Mammary epithelial cell (primary cell): ENCODE data around the gene ATIC.

ENCODE experiments used
- EZH2 ChIP-seq: IDR thresholded peaks from 2 replicates; pipeline ENCODE4 v1.6.1; 2012; ENCODE audit warnings: low read length, inconsistent platforms, borderline replicate concordance
- TF ChIP-seq, protein P1 (sequence below), 2 donors: IDR thresholded peaks in 1 of 2; conservative IDR thresholded peaks in 1 of 2; 2 replicates each; pipeline ENCODE4 v1.5.1; 2011 to 2012; ENCODE audit warnings: inconsistent platforms in 2 of 2, low read length in 2 of 2, mild to moderate bottlenecking in 2 of 2, control low read depth in 1 of 2, low read depth in 1 of 2; ENCODE audit not compliant: insufficient read depth in 1 of 2; ENCODE audit errors: extremely low read depth in 1 of 2

DNA sequence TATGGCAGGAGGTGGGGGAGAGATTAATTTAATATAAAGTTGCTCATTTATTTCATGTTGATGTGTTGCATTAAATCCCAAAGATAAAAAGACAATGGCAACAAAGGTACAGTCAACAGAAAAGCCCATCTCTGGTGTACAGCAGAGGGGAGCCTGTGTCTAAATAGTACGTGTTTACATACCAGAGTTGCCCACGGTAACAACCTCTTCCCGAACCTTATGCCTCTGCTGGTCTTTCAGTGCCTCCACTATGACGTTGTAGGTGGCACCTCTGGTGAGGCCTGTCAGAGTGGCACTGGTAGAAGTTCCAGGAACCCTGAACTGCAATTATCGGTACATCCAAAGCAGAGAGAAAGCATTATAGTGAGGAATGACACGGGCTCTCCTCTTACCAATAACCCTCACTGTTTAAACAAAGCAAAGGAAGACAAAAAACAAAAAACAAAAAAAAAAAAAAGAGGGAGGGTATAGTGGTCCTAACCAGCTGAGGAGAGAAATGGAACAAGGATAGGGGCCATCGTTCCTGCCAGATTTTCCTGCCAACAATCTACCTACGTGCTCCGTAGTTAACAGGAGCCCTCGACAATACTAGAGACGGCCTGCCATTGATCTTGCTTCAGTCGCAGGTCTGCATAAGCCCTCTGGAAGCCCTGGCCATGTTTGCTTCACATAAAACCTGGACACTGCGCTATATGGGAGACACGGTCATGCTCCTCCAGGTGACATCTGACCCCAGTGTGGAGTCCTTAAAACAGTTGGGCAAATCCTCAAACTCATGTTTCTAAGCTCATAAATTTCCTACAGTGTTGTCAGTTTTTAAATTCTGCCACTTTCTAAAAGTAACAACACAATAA lies 58.5 kb downstream of the ATIC start:
- no peak for TF ChIP-seq EZH2
- TF ChIP-seq, protein P1, sequence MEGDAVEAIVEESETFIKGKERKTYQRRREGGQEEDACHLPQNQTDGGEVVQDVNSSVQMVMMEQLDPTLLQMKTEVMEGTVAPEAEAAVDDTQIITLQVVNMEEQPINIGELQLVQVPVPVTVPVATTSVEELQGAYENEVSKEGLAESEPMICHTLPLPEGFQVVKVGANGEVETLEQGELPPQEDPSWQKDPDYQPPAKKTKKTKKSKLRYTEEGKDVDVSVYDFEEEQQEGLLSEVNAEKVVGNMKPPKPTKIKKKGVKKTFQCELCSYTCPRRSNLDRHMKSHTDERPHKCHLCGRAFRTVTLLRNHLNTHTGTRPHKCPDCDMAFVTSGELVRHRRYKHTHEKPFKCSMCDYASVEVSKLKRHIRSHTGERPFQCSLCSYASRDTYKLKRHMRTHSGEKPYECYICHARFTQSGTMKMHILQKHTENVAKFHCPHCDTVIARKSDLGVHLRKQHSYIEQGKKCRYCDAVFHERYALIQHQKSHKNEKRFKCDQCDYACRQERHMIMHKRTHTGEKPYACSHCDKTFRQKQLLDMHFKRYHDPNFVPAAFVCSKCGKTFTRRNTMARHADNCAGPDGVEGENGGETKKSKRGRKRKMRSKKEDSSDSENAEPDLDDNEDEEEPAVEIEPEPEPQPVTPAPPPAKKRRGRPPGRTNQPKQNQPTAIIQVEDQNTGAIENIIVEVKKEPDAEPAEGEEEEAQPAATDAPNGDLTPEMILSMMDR (conservative IDR thresholded peaks at IDR 0.05 in 1 of 2, IDR thresholded peaks at IDR 0.05 in 1 of 2; ENCODE audit: extremely low read depth in 1 of 2, insufficient read depth in 1 of 2, low read depth in 1 of 2, low read length in 2 of 2): no peak
